ENCODE data around the gene CA4.

CA4 gene

DNA sequence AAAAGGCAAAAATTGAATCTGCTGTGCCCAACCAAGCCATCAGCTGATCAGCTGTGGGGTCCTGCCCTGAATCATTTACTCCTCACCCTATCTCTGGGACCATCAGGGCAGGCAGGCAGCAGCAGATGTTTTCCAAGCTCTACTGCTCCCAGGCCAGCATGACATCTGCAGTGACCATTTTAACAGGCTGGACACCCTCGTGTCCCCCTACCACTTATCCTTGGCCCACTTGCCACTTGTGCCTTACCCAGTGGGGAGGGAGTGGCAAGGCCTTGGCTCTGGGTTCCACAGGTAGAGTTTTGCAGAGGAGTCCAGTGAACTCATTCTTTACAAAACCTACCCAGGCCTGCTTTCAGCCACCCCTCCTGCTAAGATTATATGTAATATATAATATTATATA is 12.0 kb upstream of the CA4 start:
- TF ChIP-seq RAD21 (IDR thresholded peaks at IDR 0.05; ENCODE audit: low read depth) (no peak), YY1 (IDR thresholded peaks at IDR 0.05; ENCODE audit: low read depth) (no peak)

DNA sequence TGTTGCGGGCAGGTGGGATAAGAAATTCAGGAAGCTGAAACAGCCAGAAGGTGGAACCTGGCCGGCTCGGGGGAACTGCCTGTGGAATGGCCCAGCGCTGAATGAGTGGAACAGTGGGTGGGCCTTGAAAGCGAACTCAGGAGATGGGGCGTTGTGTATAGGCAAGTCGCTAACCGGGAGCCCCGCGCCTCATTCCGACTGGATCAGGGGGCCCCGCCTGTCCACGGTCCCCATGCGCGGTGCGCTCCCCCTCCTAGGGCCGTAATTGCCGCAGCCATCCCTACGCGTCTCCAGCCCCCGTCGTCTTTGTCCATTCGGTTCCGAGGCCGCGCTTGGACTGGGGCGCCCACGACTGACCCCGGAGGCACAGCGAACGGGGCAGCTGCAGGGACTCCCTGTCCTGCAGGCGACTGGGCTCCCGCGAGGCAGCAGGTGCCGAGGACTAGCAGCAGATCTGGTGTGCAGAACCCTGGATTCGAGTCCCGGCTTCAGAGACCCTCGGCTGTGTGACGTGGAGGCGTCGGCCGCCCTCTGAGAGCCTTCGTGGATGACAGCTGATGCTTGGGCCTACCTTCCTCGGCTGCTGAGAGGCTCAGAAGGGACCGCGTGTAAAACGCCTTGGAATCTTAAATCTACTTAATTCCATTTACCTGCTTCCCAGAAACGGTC is 10.9 kb upstream of the CA4 start:
- TF ChIP-seq, protein P1, sequence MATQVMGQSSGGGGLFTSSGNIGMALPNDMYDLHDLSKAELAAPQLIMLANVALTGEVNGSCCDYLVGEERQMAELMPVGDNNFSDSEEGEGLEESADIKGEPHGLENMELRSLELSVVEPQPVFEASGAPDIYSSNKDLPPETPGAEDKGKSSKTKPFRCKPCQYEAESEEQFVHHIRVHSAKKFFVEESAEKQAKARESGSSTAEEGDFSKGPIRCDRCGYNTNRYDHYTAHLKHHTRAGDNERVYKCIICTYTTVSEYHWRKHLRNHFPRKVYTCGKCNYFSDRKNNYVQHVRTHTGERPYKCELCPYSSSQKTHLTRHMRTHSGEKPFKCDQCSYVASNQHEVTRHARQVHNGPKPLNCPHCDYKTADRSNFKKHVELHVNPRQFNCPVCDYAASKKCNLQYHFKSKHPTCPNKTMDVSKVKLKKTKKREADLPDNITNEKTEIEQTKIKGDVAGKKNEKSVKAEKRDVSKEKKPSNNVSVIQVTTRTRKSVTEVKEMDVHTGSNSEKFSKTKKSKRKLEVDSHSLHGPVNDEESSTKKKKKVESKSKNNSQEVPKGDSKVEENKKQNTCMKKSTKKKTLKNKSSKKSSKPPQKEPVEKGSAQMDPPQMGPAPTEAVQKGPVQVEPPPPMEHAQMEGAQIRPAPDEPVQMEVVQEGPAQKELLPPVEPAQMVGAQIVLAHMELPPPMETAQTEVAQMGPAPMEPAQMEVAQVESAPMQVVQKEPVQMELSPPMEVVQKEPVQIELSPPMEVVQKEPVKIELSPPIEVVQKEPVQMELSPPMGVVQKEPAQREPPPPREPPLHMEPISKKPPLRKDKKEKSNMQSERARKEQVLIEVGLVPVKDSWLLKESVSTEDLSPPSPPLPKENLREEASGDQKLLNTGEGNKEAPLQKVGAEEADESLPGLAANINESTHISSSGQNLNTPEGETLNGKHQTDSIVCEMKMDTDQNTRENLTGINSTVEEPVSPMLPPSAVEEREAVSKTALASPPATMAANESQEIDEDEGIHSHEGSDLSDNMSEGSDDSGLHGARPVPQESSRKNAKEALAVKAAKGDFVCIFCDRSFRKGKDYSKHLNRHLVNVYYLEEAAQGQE (IDR thresholded peaks at IDR 0.05; ENCODE audit: low read depth) = no peak
- TF ChIP-seq YY1 (IDR thresholded peaks at IDR 0.05; ENCODE audit: low read depth) (no peak), EGR1 (IDR thresholded peaks at IDR 0.05) (no peak), TCF12 (IDR thresholded peaks at IDR 0.05; ENCODE audit: low read depth) (no peak)

DNA sequence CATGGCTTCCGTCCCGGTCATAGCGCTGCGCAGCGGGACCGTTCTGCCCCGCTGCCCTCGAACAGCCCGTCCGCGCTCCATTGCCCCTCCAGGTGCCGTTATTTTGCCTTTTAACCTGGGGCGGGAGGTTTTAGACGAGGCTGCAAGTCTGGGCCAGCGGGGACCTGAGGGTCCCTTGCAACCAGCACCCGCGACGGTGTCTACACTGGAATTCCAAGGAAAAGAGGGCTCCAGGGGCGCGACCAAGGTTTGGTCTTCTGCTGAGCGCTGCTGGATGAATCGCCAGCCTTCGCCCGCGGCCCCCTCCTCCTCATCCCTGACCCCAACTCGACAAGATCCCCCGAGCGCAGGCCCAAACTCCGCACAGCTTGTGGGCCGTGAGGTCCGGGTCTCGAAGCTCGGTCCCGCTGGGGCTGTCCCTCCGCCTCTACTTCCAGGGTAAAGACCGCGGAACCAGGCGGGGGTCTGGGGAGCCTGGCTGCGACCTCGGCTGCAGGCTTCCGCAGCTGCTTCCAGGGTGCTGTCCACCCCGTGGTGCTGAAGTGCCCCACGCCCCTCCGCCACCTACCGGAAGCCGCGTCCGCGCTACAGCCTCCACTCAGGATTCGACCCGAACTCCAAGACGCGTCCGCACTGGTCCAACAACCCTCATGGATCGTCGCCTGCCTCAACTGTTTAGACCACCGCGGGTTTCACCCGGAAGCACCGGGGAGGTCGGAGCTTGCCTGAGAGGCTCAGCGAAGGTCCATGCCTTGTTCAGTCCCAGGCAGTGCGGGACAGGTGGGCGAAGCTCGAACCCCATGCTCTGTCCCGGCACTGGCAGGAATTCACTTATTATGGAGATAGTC is 10.1 kb upstream of the CA4 start:
- TF ChIP-seq EP300 (IDR thresholded peaks at IDR 0.05; ENCODE audit: borderline replicate concordance) (no peak), FOXM1 (IDR thresholded peaks at IDR 0.05; ENCODE audit: borderline replicate concordance, low read depth) (no peak), TCF12 (IDR thresholded peaks at IDR 0.05; ENCODE audit: low read depth) (no peak; the same call in 1 of the 2 replicates), CREB1 (IDR thresholded peaks at IDR 0.05; ENCODE audit: low read depth) (no peak), TEAD4 (IDR thresholded peaks at IDR 0.05) (0 out of 2 replicates have a peak, but pooled peaks have one; percentile 18), CEBPB (IDR thresholded peaks at IDR 0.05) (no peak), EGR1 (IDR thresholded peaks at IDR 0.05) (no peak), NFIC (IDR thresholded peaks at IDR 0.05) (no peak), RAD21 (IDR thresholded peaks at IDR 0.05; ENCODE audit: low read depth) (peak; percentile 31; the same call in 1 of the 2 replicates), ZBTB7A (IDR thresholded peaks at IDR 0.05; ENCODE audit: low read depth) (peak; percentile 93), TAF1 (IDR thresholded peaks at IDR 0.05; ENCODE audit: low read depth) (no peak), YY1 (IDR thresholded peaks at IDR 0.05; ENCODE audit: low read depth) (no peak)
- TF ChIP-seq, protein P2, sequence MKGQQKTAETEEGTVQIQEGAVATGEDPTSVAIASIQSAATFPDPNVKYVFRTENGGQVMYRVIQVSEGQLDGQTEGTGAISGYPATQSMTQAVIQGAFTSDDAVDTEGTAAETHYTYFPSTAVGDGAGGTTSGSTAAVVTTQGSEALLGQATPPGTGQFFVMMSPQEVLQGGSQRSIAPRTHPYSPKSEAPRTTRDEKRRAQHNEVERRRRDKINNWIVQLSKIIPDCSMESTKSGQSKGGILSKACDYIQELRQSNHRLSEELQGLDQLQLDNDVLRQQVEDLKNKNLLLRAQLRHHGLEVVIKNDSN (IDR thresholded peaks at IDR 0.05) = no peak
- TF ChIP-seq, protein P1 (IDR thresholded peaks at IDR 0.05; ENCODE audit: low read depth) = peak; percentile 100
- TF ChIP-seq, protein P3, sequence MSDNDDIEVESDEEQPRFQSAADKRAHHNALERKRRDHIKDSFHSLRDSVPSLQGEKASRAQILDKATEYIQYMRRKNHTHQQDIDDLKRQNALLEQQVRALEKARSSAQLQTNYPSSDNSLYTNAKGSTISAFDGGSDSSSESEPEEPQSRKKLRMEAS (IDR thresholded peaks at IDR 0.05) = peak; percentile 81

DNA sequence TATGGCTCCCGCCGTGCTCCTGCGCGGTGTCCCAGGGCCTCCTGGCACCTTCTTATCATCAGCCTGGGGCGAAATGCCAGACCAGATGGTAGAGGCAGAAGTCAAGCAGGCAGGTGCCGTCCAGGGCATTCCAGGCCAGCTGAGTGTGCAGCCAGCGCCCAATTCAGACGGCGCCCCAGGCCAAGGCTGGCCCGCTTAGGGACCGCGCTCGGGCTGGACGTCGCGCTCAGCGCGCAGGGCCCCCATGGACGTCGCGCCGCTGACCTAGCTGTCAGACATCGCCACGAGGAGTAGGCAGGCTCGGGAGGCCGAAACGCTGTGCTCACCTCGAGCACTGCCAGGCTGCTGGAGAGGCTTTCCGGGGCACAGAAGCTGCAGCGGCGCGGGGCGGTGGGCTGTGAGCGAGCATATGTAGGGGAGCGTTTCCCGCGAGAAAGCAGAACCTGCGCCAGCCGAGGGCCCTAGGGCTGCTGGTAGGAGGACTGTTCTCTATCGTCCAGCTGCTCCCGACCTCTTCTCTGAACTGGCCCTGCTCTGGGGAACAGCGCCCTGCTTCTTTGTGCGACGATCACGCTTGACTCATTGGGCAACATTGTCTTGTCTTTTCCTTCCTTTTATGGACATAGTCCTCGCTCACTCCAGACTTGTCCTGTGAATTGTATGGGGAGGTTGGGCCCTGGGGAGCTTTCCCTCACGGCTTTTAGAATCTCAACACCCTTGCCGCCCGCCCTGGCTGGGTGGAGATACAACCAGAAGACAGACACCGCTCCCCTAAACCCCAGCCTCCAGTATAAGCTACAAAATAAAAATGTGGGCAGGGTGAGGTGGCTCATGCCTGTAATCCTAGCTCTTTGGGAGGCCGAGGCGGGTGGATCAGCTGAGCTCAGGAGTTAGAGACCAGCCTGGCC is 8.4 kb upstream of the CA4 start:
- TF ChIP-seq TCF12 (IDR thresholded peaks at IDR 0.05; ENCODE audit: low read depth) (no peak), RAD21 (IDR thresholded peaks at IDR 0.05; ENCODE audit: low read depth) (no peak), YY1 (IDR thresholded peaks at IDR 0.05; ENCODE audit: low read depth) (no peak), EP300 (IDR thresholded peaks at IDR 0.05; ENCODE audit: borderline replicate concordance) (no peak), EGR1 (IDR thresholded peaks at IDR 0.05) (no peak), CEBPB (IDR thresholded peaks at IDR 0.05) (no peak), FOXM1 (IDR thresholded peaks at IDR 0.05; ENCODE audit: borderline replicate concordance, low read depth) (no peak), ZBTB7A (IDR thresholded peaks at IDR 0.05; ENCODE audit: low read depth) (no peak), TAF1 (IDR thresholded peaks at IDR 0.05; ENCODE audit: low read depth) (no peak), CREB1 (IDR thresholded peaks at IDR 0.05; ENCODE audit: low read depth) (no peak), NFIC (IDR thresholded peaks at IDR 0.05) (no peak), TEAD4 (IDR thresholded peaks at IDR 0.05) (no peak)
- TF ChIP-seq, protein P3 (IDR thresholded peaks at IDR 0.05) = no peak
- TF ChIP-seq, protein P1 (IDR thresholded peaks at IDR 0.05; ENCODE audit: low read depth) = no peak
- TF ChIP-seq, protein P2 (IDR thresholded peaks at IDR 0.05) = no peak

Measured in Ishikawa (cell line).